NCI-H2107 treated with DMSO at 0.1 percent for 48 hours (cell line): ENCODE results near the gene SEC14L5.
"Not testable (repeated sequence)": the region's sequence is repeated elsewhere in the genome, so short reads cannot be mapped to it uniquely, and the experiment has no call there.

Source experiments
- DNase-seq: peaks from one replicate; lab custom pipeline; 2025; ENCODE audit not compliant: unreplicated experiment; lab: John Stamatoyannopoulos, UW

SEC14L5 gene

GRCh38 chr16:4949986-4950385 is 8.1 kb upstream of the SEC14L5 start:
- DNase-seq = no peak

- DNase-seq = not testable (repeated sequence)
These were observed 6.5 kb upstream of the SEC14L5 start for GRCh38 chr16:4951583-4951982.

GRCh38 chr16:4954714-4955113 is 3.4 kb upstream of the SEC14L5 start:
- no peak for DNase-seq

- DNase-seq = no peak
These were observed 760 bp upstream of the SEC14L5 start for GRCh38 chr16:4957420-4957719.

GRCh38 chr16:4958510-4959438 is 644 bp downstream of the SEC14L5 start:
- no peak for DNase-seq

GRCh38 chr16:4960579-4960978 is 2.4 kb downstream of the SEC14L5 start:
- no peak for DNase-seq

- DNase-seq = no peak
These were observed 4.6 kb downstream of the SEC14L5 start for GRCh38 chr16:4962716-4963115.

- DNase-seq = not testable (repeated sequence)
These were observed 5.4 kb downstream of the SEC14L5 start for GRCh38 chr16:4963527-4963926.

GRCh38 chr16:4966736-4967453 is 8.8 kb downstream of the SEC14L5 start:
- no peak for DNase-seq

- not testable (repeated sequence) for DNase-seq
These were observed 10.1 kb downstream of the SEC14L5 start for GRCh38 chr16:4968278-4968677.

GRCh38 chr16:4968879-4969483 is 10.9 kb downstream of the SEC14L5 start:
- DNase-seq = peak; percentile 71

- no peak for DNase-seq
These were observed 11.9 kb downstream of the SEC14L5 start for GRCh38 chr16:4970010-4970409.

- DNase-seq = no peak
These were observed 14.9 kb downstream of the SEC14L5 start for GRCh38 chr16:4972938-4973587.

GRCh38 chr16:4976079-4976478 is 17.9 kb downstream of the SEC14L5 start:
- DNase-seq = no peak

GRCh38 chr16:4976611-4977145 is 18.5 kb downstream of the SEC14L5 start:
- no peak for DNase-seq

- DNase-seq = no peak
These were observed 21.0 kb downstream of the SEC14L5 start for GRCh38 chr16:4979164-4979563.

GRCh38 chr16:4979736-4980660 is 21.9 kb downstream of the SEC14L5 start:
- DNase-seq = no peak

- no peak for DNase-seq
These were observed 22.6 kb downstream of the SEC14L5 start for GRCh38 chr16:4980691-4981090.

- no peak for DNase-seq
These were observed 23.3 kb downstream of the SEC14L5 start for GRCh38 chr16:4981473-4981872.
